Activated CD8-positive, alpha-beta T cell treated with anti-CD3 and anti-CD28 coated beads, Interleukin-2, amount 10 ng/mL, durations not matched to agents 7 days and 5 days (primary cell): ENCODE measurements around the gene RTN4R. TPM values are rescaled to one million over a fixed set of nuclear protein-coding genes. Genes with fewer than 3 reads are reported as not detected.

ENCODE experiments used
- ATAC-seq: fragments of 150-1000 bp; cut with Tn5 transposase; one replicate; pipeline ENCODE4 v1.10.0; 2021; ENCODE audit warnings: moderate library complexity
- CTCF ChIA-PET: fragments of 350-600 bp; sonication (Branson Sonifier 250); formaldehyde crosslinking; loops from one replicate; lab custom pipeline; 2021; ENCODE audit warnings: antibody characterized with exemption; lab: Charles Lee
- POLR2A ChIA-PET: fragments of 350-600 bp; sonication (Branson Sonifier 250); formaldehyde crosslinking; loops from one replicate; lab custom pipeline; 2021; ENCODE audit warnings: antibody characterized with exemption; lab: Charles Lee
- DNase-seq: peaks from one replicate; pipeline ENCODE4 v3.0.0-alpha.2; 2020
- H3K27ac Mint-ChIP-seq: one replicate; pipeline ENCODE4 v1.8.0; 2021; ENCODE audit warnings: mild to moderate bottlenecking, mixed read lengths
- H3K27me3 Mint-ChIP-seq: one replicate; pipeline ENCODE4 v1.8.0; 2021; ENCODE audit warnings: low read depth, mixed read lengths
- H3K36me3 Mint-ChIP-seq: one replicate; pipeline ENCODE4 v1.8.0; 2021; ENCODE audit warnings: low read depth, mixed read lengths
- H3K4me1 Mint-ChIP-seq: one replicate; pipeline ENCODE4 v1.8.0; 2021; ENCODE audit warnings: low read depth, mixed read lengths
- H3K4me3 Mint-ChIP-seq: one replicate; pipeline ENCODE4 v1.8.0; 2021; ENCODE audit warnings: mild to moderate bottlenecking, mixed read lengths
- H3K9me3 Mint-ChIP-seq: one replicate; pipeline ENCODE4 v1.8.0; 2022; ENCODE audit warnings: mixed read lengths; ENCODE audit not compliant: insufficient read depth
- total RNA-seq, 2 experiments: library from RNA; stranded (reverse); gene quantifications; one replicate each; pipeline ENCODE4 v1.2.3, GENCODE V29; 2021

RTN4R gene
- total RNA-seq, 2 experiments from 2014 or later: 3.7 to 3.8 TPM

- no peaks in the 10 kb centered on the region for H3K9me3 Mint-ChIP-seq
- no peaks in the 10 kb centered on the region for H3K27me3 Mint-ChIP-seq
- no peak for DNase-seq
- ATAC-seq: no peak
- no peak overlapping the region for H3K4me3 Mint-ChIP-seq
- H3K4me1 Mint-ChIP-seq: no peaks in the 10 kb centered on the region
- H3K27ac Mint-ChIP-seq: no peak overlapping the region
- ChIA-PET POLR2A (no interaction called here), CTCF (no interaction called here)
- H3K36me3 Mint-ChIP-seq: no peaks in the 10 kb centered on the region
Measured at GRCh38 chr22:20215742-20216141, 52.4 kb downstream of the RTN4R start.

GRCh38 chr22:20214853-20215252, 53.3 kb downstream of the RTN4R start:
- H3K27me3 Mint-ChIP-seq: no peaks in the 10 kb centered on the region
- DNase-seq (no peak), ATAC-seq (no peak)
- CTCF ChIA-PET: no interaction called here
- peak overlapping the region; percentile 63 for H3K27ac Mint-ChIP-seq
- no peaks in the 10 kb centered on the region for H3K9me3 Mint-ChIP-seq
- POLR2A ChIA-PET: no interaction called here
- no peak overlapping the region for H3K4me3 Mint-ChIP-seq
- H3K36me3 Mint-ChIP-seq: no peaks in the 10 kb centered on the region
- H3K4me1 Mint-ChIP-seq: no peaks in the 10 kb centered on the region

GRCh38 chr22:20213833-20214708, 54.0 kb downstream of the RTN4R start:
- Mint-ChIP-seq H3K9me3 (no peaks in the 10 kb centered on the region), H3K36me3 (no peaks in the 10 kb centered on the region), H3K4me3 (no peak overlapping the region), H3K27me3 (no peaks in the 10 kb centered on the region), H3K4me1 (no peaks in the 10 kb centered on the region), H3K27ac (peak overlapping the region; percentile 63)
- ATAC-seq (no peak), DNase-seq (no peak)
- ChIA-PET POLR2A (no interaction called here), CTCF (no interaction called here)

- H3K4me3 Mint-ChIP-seq: no peak overlapping the region
- POLR2A ChIA-PET: no interaction called here
- DNase-seq (no peak), ATAC-seq (no peak)
- peaks cover under 1% of the 10 kb centered on the region for H3K4me1 Mint-ChIP-seq
- no peaks in the 10 kb centered on the region for H3K27me3 Mint-ChIP-seq
- no peak overlapping the region for H3K27ac Mint-ChIP-seq
- no peaks in the 10 kb centered on the region for H3K9me3 Mint-ChIP-seq
- CTCF ChIA-PET: no interaction called here
- H3K36me3 Mint-ChIP-seq: no peaks in the 10 kb centered on the region
Measured at GRCh38 chr22:20212754-20213699, 55.1 kb downstream of the RTN4R start.

- ChIA-PET POLR2A (no interaction called here), CTCF (interaction anchor here (3.1 kb wide), 1 partner anchor 26 kb away, joined by 15 read pairs; no protein-coding TSS in a partner anchor)
- peaks cover 7% of the 10 kb centered on the region for H3K4me1 Mint-ChIP-seq
- ATAC-seq: no peak
- no peak for DNase-seq
- no peak overlapping the region for H3K4me3 Mint-ChIP-seq
- no peaks in the 10 kb centered on the region for H3K36me3 Mint-ChIP-seq
- H3K27me3 Mint-ChIP-seq: no peaks in the 10 kb centered on the region
- H3K9me3 Mint-ChIP-seq: no peaks in the 10 kb centered on the region
- H3K27ac Mint-ChIP-seq: no peak overlapping the region
Measured at GRCh38 chr22:20211997-20212753, 55.9 kb downstream of the RTN4R start.

- H3K4me1 Mint-ChIP-seq: peaks cover 11% of the 10 kb centered on the region
- ATAC-seq (no peak), DNase-seq (no peak)
- H3K4me3 Mint-ChIP-seq: no peak overlapping the region
- no peaks in the 10 kb centered on the region for H3K9me3 Mint-ChIP-seq
- H3K36me3 Mint-ChIP-seq: no peaks in the 10 kb centered on the region
- ChIA-PET POLR2A (no interaction called here), CTCF (interaction anchor here (3.1 kb wide), 1 partner anchor 27 kb away, joined by 15 read pairs; no protein-coding TSS in a partner anchor)
- H3K27ac Mint-ChIP-seq: no peak overlapping the region
- H3K27me3 Mint-ChIP-seq: no peaks in the 10 kb centered on the region
Measured at GRCh38 chr22:20211409-20211996, 56.6 kb downstream of the RTN4R start.

GRCh38 chr22:20210473-20211059, 57.6 kb downstream of the RTN4R start:
- Mint-ChIP-seq H3K27ac (no peak overlapping the region), H3K36me3 (no peaks in the 10 kb centered on the region), H3K4me3 (no peak overlapping the region), H3K4me1 (peaks cover 18% of the 10 kb centered on the region), H3K9me3 (no peaks in the 10 kb centered on the region), H3K27me3 (no peaks in the 10 kb centered on the region)
- ATAC-seq (no peak), DNase-seq (no peak)
- POLR2A ChIA-PET: interaction anchor here (0.7 kb wide), 1 partner anchor 216 kb away, joined by 3 read pairs; no protein-coding TSS in a partner anchor
- CTCF ChIA-PET: interaction anchor here (3.1 kb wide), 1 partner anchor 28 kb away, joined by 15 read pairs; no protein-coding TSS in a partner anchor

GRCh38 chr22:20209761-20210250, 58.3 kb downstream of the RTN4R start:
- DNase-seq: no peak
- Mint-ChIP-seq H3K9me3 (no peaks in the 10 kb centered on the region), H3K36me3 (no peaks in the 10 kb centered on the region), H3K27ac (no peak overlapping the region), H3K27me3 (no peaks in the 10 kb centered on the region), H3K4me3 (no peak overlapping the region), H3K4me1 (peaks cover 20% of the 10 kb centered on the region)
- ChIA-PET CTCF (interaction anchor here (3.1 kb wide), 1 partner anchor 29 kb away, joined by 15 read pairs; no protein-coding TSS in a partner anchor), POLR2A (interaction anchor here (0.7 kb wide), 1 partner anchor 217 kb away, joined by 3 read pairs; no protein-coding TSS in a partner anchor)
- no peak for ATAC-seq

GRCh38 chr22:20208713-20209310, 59.3 kb downstream of the RTN4R start:
- ChIA-PET POLR2A (no interaction called here), CTCF (no interaction called here)
- no peak for DNase-seq
- no peaks in the 10 kb centered on the region for H3K27me3 Mint-ChIP-seq
- H3K27ac Mint-ChIP-seq: no peak overlapping the region
- ATAC-seq: no peak
- no peak overlapping the region for H3K4me3 Mint-ChIP-seq
- H3K36me3 Mint-ChIP-seq: no peaks in the 10 kb centered on the region
- H3K9me3 Mint-ChIP-seq: no peaks in the 10 kb centered on the region
- peaks cover 20% of the 10 kb centered on the region for H3K4me1 Mint-ChIP-seq

GRCh38 chr22:20207277-20208025, 60.7 kb downstream of the RTN4R start:
- ATAC-seq: no peak
- CTCF ChIA-PET: interaction anchor here (1.6 to 3.0 kb wide), 2 partner anchors 31 to 50 kb away, joined by 5 to 16 read pairs; no protein-coding TSS in a partner anchor
- peaks cover 20% of the 10 kb centered on the region for H3K4me1 Mint-ChIP-seq
- H3K9me3 Mint-ChIP-seq: no peaks in the 10 kb centered on the region
- no peaks in the 10 kb centered on the region for H3K36me3 Mint-ChIP-seq
- no peaks in the 10 kb centered on the region for H3K27me3 Mint-ChIP-seq
- H3K4me3 Mint-ChIP-seq: peak overlapping the region; percentile 92
- POLR2A ChIA-PET: interaction anchor here (1.1 kb wide), 1 partner anchor 32 kb away, joined by 4 read pairs; no protein-coding TSS in a partner anchor
- DNase-seq: no peak
- peak overlapping the region; percentile 93 for H3K27ac Mint-ChIP-seq
